Small intestine (tissue), 7 donors: ENCODE data around the gene ARSA. TPM values are rescaled to one million over a fixed set of nuclear protein-coding genes. Genes with fewer than 3 reads are reported as not detected.
A peak's percentile ranks its signal among the peaks of the same experiment; 100 is the strongest.

Experiments
- DNase-seq, 2 donors: peaks; one replicate each; pipeline versions ENCODE4 v3.0.0 to v3.0.0-alpha.2; 2013
- FAIRE-seq: peaks from 2 replicates; lab custom pipeline; 2012; peaks lifted over from hg19 to GRCh38; lab: Jason Lieb, UNC
- H3K27ac ChIP-seq, 3 donors: one replicate each; pipeline ENCODE4 v1.5.1; 2013; ENCODE audit warnings: low read length in 2 of 3, mild to moderate bottlenecking in 2 of 3, control low read depth in 1 of 3, inconsistent platforms in 1 of 3, low read depth in 1 of 3, moderate library complexity in 1 of 3
- H3K27me3 ChIP-seq, 3 donors: one replicate each; pipeline ENCODE4 v1.6.1; 2013; ENCODE audit warnings: low read length in 3 of 3, inconsistent platforms in 1 of 3; ENCODE audit not compliant: control insufficient read depth in 3 of 3, insufficient read depth in 3 of 3
- H3K36me3 ChIP-seq, 3 donors: one replicate each; pipeline ENCODE4 v1.6.1; 2013; ENCODE audit warnings: low read length in 3 of 3, inconsistent platforms in 1 of 3, low read depth in 1 of 3, mild to moderate bottlenecking in 1 of 3, moderate library complexity in 1 of 3; ENCODE audit not compliant: control insufficient read depth in 3 of 3, insufficient read depth in 2 of 3
- H3K4me1 ChIP-seq, 3 donors: one replicate each; pipeline ENCODE4 v1.6.1; 2013; ENCODE audit warnings: low read length in 2 of 3, inconsistent platforms in 1 of 3, low read depth in 1 of 3, mild to moderate bottlenecking in 1 of 3, moderate library complexity in 1 of 3; ENCODE audit not compliant: control insufficient read depth in 3 of 3, insufficient read depth in 2 of 3
- H3K4me3 ChIP-seq, 3 donors: one replicate each; pipeline ENCODE4 v1.5.1; 2013; ENCODE audit warnings: low read length in 3 of 3, control low read depth in 1 of 3, inconsistent platforms in 1 of 3, low read depth in 1 of 3, mild to moderate bottlenecking in 1 of 3, moderate library complexity in 1 of 3
- H3K9me3 ChIP-seq, 2 donors: one replicate each; pipeline ENCODE4 v1.6.1; 2013; ENCODE audit warnings: low read depth in 1 of 2, low read length in 1 of 2; ENCODE audit not compliant: control insufficient read depth in 2 of 2, insufficient read depth in 1 of 2
- WGBS, 3 donors: extraction: QIAGEN DNeasy Blood & Tissue Kit; methylation state at CpG; one replicate each; pipeline ENCODE4 v1.1.7; 2013; 5-methylcytosine and 5-hydroxymethylcytosine counted together
- polyA plus RNA-seq, 4 donors: library from polyadenylated mRNA; stranded (reverse) in 3 of 4; unstranded in 1 of 4; fragments of 200-250 nt in 3 of 4; fragments of 120-200 nt in 1 of 4; gene quantifications; one replicate each; pipeline versions ENCODE4 v1.2.1 to v1.2.3, GENCODE V29; 2013
- donor health status: healthy with polysubstance abuse.
- donor health status: control.
- donor health status: control.
- donor health status: Bipolar disorder and iron deficiency.
- donor health status: healthy.

Gene ARSA
- polyA plus RNA-seq, 4 donors = 28.2 to 85.9 (median 71.3) TPM

GRCh38 chr22:50585781-50586180 is 42.2 kb downstream of the ARSA start:
- Histone ChIP-seq H3K27ac (no peak overlapping the region), H3K9me3 (no peaks in the 10 kb centered on the region), H3K36me3 (peaks cover 0 to 11% (median 0%) of the 10 kb centered on the region in 3 donors), H3K27me3 (peaks cover 0 to 3% (median 0%) of the 10 kb centered on the region in 3 donors), H3K4me1 (peaks cover 4 to 9% (median 7%) of the 10 kb centered on the region in 3 donors), H3K4me3 (no peak overlapping the region)
- FAIRE-seq (no peak), DNase-seq (no peak)
- 92 to 97% (median 94%) methylated on average over 8 of the region's 8 CpGs for WGBS, 3 donors

GRCh38 chr22:50585238-50585637 is 42.7 kb downstream of the ARSA start:
- no peak for FAIRE-seq

GRCh38 chr22:50584106-50585096 is 43.6 kb downstream of the ARSA start:
- peaks cover 4 to 14% (median 7%) of the 10 kb centered on the region in 3 donors for H3K4me1 ChIP-seq
- DNase-seq (no peak), FAIRE-seq (no peak)
- WGBS, 3 donors = 93 to 95% (median 93%) methylated on average over 23 of the region's 23 CpGs
- H3K27ac ChIP-seq = no peak overlapping the region
- H3K36me3 ChIP-seq = peaks cover 0 to 23% (median 0%) of the 10 kb centered on the region in 3 donors
- no peaks in the 10 kb centered on the region for H3K9me3 ChIP-seq
- peaks cover 0 to 3% (median 0%) of the 10 kb centered on the region in 3 donors for H3K27me3 ChIP-seq
- no peak overlapping the region for H3K4me3 ChIP-seq

More at GRCh38 chr22:50585238-50585637, 42.7 kb downstream of the ARSA start:
- Histone ChIP-seq H3K27ac (no peak overlapping the region), H3K27me3 (peaks cover 0 to 3% (median 0%) of the 10 kb centered on the region in 3 donors), H3K4me1 (peaks cover 4 to 9% (median 7%) of the 10 kb centered on the region in 3 donors), H3K36me3 (peaks cover 0 to 14% (median 0%) of the 10 kb centered on the region in 3 donors), H3K9me3 (no peaks in the 10 kb centered on the region), H3K4me3 (no peak overlapping the region)
- DNase-seq = no peak
- 91 to 95% (median 93%) methylated on average over 3 of the region's 3 CpGs for WGBS, 3 donors

- Histone ChIP-seq H3K9me3 (no peaks in the 10 kb centered on the region), H3K27ac (peak overlapping the region in 2 of 3 donors; percentile 37 to 74), H3K4me1 (peaks cover 5 to 24% (median 7%) of the 10 kb centered on the region in 3 donors), H3K27me3 (peaks cover 0 to 3% (median 0%) of the 10 kb centered on the region in 3 donors), H3K36me3 (peaks cover 0 to 31% (median 0%) of the 10 kb centered on the region in 3 donors), H3K4me3 (peak overlapping the region; percentile 54 to 82 (median 65))
- DNase-seq (no peak), FAIRE-seq (no peak)
- 5 to 11% (median 9%) methylated on average over 31 to 37 of the region's 37 CpGs for WGBS, 3 donors
These were observed 44.6 kb downstream of the ARSA start for GRCh38 chr22:50583294-50583861.

GRCh38 chr22:50582493-50583293 is 45.3 kb downstream of the ARSA start, which contains the start of gene CHKB:
Gene CHKB (minus strand): TSS chr22:50582849. CDS start chr22:50582781, 68 bp downstream.
- WGBS, 3 donors = 0% methylated on average over 36 to 96 of the region's 96 CpGs
- H3K9me3 ChIP-seq = no peaks in the 10 kb centered on the region
- peaks cover 0 to 3% (median 0%) of the 10 kb centered on the region in 3 donors for H3K27me3 ChIP-seq
- peak within 1 kb of the TSS; percentile 81 to 96 (median 82) for H3K4me3 ChIP-seq
- peak; percentile 5 for FAIRE-seq
- peaks cover 7 to 25% (median 7%) of the 10 kb centered on the region in 3 donors for H3K4me1 ChIP-seq
- H3K27ac ChIP-seq = peak within 1 kb of the TSS; percentile 97 to 99 (median 98)
- peak; percentile 99 for DNase-seq
- peaks cover 0 to 31% (median 0%) of the 10 kb centered on the region in 3 donors for H3K36me3 ChIP-seq

GRCh38 chr22:50581950-50582492 is 45.9 kb downstream of the ARSA start:
- DNase-seq = peak in 1 of 2 donors; percentile 25
- Histone ChIP-seq H3K9me3 (no peaks in the 10 kb centered on the region), H3K4me1 (peaks cover 7 to 25% (median 7%) of the 10 kb centered on the region in 3 donors), H3K36me3 (peaks cover 0 to 33% (median 0%) of the 10 kb centered on the region in 3 donors), H3K27ac (peak overlapping the region; percentile 97 to 99 (median 98)), H3K27me3 (peaks cover 0 to 3% (median 0%) of the 10 kb centered on the region in 3 donors), H3K4me3 (peak overlapping the region; percentile 71 to 96 (median 81))
- FAIRE-seq = no peak
- WGBS, 3 donors = 6 to 8% (median 6%) methylated on average over 23 to 39 of the region's 39 CpGs

- Histone ChIP-seq H3K4me3 (peak overlapping the region; percentile 71 to 96 (median 81)), H3K9me3 (no peaks in the 10 kb centered on the region), H3K27me3 (no peaks in the 10 kb centered on the region), H3K4me1 (peaks cover 7 to 25% (median 7%) of the 10 kb centered on the region in 3 donors), H3K27ac (peak overlapping the region in 1 of 3 donors; percentile 98), H3K36me3 (peaks cover 0 to 37% (median 0%) of the 10 kb centered on the region in 3 donors)
- WGBS, 3 donors = 89 to 91% (median 91%) methylated on average over 22 of the region's 22 CpGs
- DNase-seq (no peak), FAIRE-seq (no peak)
These were observed 46.7 kb downstream of the ARSA start for GRCh38 chr22:50581031-50581949.
